KBM-7 (cell line): Measurements from ENCODE around the gene TMF1.

ENCODE experiments used
- DNase-seq: peaks from one replicate; pipeline ENCODE4 v3.0.0-alpha.2; 2015
- in situ Hi-C: fragments of 300-500 bp; cut with MboI; formaldehyde crosslinking; loops from 2 replicates; pipeline ENCODE4 v1.14.3; 2020; ENCODE audit warnings: low sequenced_read_pairs, low pct_unique_long_range_greater_than_20kb, mixed read lengths

The TMF1 gene

DNA sequence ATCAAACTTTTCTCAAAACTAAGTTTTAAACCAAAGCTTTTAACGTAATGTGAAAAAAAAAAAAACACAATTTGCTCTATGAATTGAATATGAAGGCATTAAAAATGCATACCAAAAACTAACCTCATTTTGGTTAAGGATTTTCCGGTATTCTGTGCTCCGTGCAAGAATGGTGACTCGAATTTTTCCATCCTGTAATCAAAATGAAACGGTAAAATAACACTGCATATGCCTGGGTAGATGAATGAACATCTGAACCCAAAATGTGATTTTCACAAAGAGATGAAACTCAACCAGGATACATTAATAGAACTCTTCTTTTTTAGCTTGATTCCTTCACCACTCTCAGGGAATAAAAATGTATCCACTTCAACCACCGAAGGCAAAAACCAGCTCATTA is 64.8 kb downstream of the TMF1 start:
- in situ Hi-C loops: no loop called here
- no peak for DNase-seq

DNA sequence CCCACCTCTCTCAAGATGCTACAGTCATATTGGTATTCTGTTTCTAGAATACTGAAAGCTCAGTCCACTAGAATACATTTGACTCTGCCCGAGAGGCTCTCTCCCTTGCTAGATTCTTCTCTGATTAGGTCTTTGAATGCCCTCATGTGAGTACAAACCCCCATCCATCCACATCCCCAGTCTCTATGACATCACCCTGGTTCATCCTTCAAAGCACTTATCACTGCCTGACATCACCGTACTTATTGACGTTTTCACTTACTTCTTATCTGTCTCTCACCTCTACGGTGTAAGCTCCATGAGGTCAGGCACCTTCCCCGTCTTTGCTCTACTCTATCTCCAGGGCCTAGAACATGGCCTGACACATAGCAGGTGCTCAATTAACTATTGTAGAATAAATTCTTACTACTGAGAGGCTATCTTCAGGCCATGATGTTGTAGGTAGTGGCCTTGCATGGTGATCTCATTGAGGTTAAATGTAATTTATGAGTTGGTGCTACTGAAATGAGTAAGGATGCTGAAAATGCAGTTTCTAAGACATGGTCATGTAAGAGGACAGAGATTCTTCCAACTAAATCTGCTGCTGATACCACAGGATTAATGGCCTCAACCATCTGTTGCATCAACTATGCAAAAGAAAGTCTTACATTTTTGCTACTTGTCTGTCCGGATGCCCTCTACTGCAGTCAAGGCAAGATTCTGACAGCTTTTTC is 65.5 kb downstream of the TMF1 start:
- in situ Hi-C loops: no loop called here
- DNase-seq: no peak

DNA sequence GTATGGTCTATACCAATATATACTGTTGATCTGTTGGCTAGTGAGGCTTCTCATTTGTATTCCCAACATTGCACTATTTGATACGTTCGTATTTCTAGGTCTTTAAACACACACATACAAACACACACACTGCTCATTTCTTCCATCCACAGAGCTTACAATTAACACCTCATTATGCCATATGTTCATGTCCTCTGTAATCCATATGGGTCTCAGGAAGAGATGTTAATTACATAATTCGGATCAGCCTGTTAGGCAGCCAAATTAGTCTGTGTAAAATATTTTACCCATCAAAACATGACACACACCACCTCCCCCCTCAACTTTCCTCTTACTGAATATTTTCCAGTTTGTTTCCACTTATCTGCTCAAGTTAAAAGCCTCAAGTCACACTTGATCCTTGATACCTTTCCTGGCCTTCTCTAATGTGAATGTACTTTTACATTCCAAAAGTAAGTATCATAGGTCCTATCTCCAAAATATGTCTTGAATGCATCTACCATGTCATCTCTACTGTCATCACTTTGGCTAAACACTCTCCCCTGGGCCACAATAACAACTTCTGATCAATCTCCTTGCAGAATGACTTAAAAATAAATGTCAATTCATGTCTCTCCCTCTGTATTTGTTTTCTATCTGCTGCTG is 66.9 kb downstream of the TMF1 start:
- in situ Hi-C loops: no loop called here
- no peak for DNase-seq

DNA sequence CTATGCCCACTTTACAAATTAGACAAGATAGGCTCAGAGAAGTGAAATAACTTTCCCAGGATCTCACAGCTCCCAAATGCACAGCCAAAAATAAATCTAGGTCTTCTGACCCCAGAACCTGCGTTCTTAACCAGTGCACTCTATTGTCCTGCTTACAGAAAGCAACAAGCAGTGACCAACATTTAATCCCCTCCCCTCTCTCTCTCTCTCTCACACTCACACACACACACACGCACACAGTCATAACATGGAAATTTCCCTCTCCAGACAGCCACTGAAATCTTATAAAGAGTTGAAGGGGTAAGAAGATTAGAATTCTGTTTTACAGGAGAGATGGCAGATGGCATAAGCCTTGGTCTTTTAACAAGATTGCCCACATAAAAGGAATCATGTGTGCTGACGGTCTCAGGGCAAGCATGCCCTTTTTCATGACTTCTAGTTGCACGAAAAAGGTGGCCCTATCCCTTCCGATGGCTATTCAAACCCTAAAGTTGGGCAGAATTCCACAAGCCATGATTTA is 68.1 kb downstream of the TMF1 start:
- in situ Hi-C loops: no loop called here
- no peak for DNase-seq

DNA sequence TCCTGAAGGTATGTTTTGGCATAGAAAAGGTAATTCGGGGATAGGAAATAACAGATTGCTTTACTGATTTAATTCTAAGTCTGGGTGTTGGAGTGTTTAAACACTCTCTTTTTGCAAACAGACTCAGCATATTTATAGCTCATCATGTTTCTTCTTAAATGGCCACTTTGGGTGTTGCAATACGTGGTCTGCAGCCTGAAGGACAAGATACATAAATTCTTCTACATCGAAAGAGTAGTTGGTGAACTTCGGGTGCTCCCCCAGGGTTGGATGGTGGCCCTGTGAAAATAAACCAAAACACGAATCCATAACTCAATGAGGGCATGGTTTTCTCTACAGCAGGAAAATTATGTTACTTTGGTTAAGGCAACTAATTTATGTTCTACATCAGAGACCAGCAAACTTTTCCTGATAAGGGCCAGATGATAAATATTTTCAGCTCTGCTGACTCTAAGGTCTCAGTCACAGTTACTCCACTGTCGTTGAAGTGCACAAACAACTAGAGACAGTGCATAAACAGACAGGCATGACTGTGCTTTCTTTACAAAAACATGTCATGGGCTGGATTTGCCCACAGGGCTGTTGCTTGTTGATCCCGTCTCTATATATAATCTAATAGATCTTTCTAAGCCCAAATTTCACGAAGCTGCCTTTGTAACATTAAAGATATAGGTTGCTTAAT is 74.5 kb downstream of the TMF1 start:
- DNase-seq: no peak
- in situ Hi-C loops: no loop called here

DNA sequence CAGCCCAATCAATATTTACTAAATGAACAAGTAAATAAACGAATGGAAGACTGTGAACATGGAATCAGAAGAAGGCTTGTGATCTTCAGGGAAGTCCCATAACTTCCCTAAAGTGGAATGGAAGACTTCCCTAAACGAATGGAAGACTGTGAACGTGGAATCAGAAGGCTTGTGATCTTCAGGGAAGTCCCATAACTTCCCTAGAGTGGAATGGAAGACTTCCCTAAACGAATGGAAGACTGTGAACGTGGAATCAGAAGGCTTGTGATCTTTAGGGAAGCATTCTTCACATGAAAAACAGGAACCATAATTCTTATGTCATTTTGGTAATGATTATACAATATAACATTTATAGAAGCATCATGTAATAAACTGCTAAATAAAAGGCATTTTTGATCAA is 77.4 kb downstream of the TMF1 start:
- DNase-seq: no peak
- in situ Hi-C loops: no loop called here

DNA sequence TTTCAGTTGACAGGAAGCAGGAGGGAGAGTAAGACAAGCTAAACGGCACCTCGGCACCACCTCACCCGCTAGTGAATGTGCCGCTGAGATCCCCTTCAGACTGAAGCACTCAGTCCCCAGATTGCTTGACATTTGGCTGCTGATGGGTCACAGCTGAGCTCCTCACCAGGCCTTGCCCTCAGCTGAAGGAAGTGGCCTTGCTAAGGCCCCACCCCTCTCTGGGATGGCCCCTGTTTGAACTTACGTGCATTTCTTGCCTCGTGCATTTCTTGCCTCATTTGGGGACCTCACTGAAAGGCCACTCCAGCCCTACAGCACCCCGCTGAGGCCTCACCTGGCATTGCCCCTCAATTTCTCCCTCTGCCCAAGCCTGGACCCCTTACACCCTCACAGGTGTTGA is 78.5 kb downstream of the TMF1 start:
- no peak for DNase-seq
- in situ Hi-C loops: no loop called here

DNA sequence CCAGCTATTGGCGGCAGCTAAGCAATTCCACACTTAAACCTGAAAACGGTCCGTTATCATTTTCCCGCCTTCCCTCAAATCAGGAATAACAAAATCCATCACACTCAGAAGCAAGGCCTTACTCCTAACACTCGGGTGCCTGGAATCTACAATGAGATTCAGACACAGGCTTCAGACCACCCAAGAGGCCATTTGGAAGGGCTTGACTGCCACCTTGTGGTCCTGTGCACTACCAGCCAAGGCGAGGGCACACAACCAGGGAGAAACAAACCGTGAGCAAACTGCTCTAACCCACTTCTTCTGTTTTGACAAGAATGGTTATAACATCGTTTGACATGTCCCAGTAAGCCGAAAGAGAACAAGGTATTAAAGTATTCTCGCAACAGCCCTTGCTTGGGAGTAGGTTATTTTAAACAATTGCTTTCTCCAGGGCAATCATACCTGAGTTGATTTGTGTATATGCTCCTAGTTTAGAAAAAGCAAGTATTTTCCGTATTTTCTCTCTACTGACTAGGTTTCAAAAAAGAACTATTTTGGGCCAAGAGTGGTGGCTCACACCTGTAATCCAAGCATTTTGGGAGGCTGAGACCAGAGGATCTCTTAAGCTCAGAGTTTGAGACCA is 79.7 kb downstream of the TMF1 start:
- DNase-seq: peak; percentile 76
- in situ Hi-C loops: no loop called here
